ENCODE data around the gene HS6ST3. TPM values are rescaled to one million over a fixed set of nuclear protein-coding genes. Genes with fewer than 3 reads are reported as not detected.

Gene HS6ST3
- total RNA-seq, 2 donors from 2014 or later, result 0.02 to 0.13 TPM

- TF ChIP-seq CTCF (IDR thresholded peaks at IDR 0.05), result no peak
- intact Hi-C loops (cut with DNase I), result no loop called here
- no peaks in the 10 kb centered on the region for H3K9me3 ChIP-seq
- no peak overlapping the region for H3K9ac ChIP-seq (ENCODE audit: low read depth in 2 of 2, low read length in 2 of 2)
- DNase-seq, result no peak
- H3K27ac ChIP-seq, result no peak overlapping the region
- H3K4me1 ChIP-seq, result no peaks in the 10 kb centered on the region
- H3K36me3 ChIP-seq, result no peaks in the 10 kb centered on the region
- H3K4me3 ChIP-seq, result no peak overlapping the region
- no peaks in the 10 kb centered on the region for H3K27me3 ChIP-seq
Measured at GRCh38 chr13:96728463-96728862, 638.6 kb downstream of the HS6ST3 start.

GRCh38 chr13:96730676-96731075 lies 640.8 kb downstream of the HS6ST3 start:
- Histone ChIP-seq H3K4me1 (no peaks in the 10 kb centered on the region), H3K9ac (ENCODE audit: low read depth in 2 of 2, low read length in 2 of 2) (no peak overlapping the region)

GRCh38 chr13:96734499-96734898 lies 644.6 kb downstream of the HS6ST3 start:
- H3K9ac ChIP-seq (ENCODE audit: low read depth in 2 of 2, low read length in 2 of 2), result no peak overlapping the region
- intact Hi-C loops (cut with DNase I), result no loop called here
- no peak overlapping the region for H3K27ac ChIP-seq
- H3K27me3 ChIP-seq, result no peaks in the 10 kb centered on the region
- no peaks in the 10 kb centered on the region for H3K36me3 ChIP-seq
- no peak for DNase-seq
- H3K4me3 ChIP-seq, result no peak overlapping the region
- no peaks in the 10 kb centered on the region for H3K4me1 ChIP-seq
- H3K9me3 ChIP-seq, result no peaks in the 10 kb centered on the region
- TF ChIP-seq CTCF (IDR thresholded peaks at IDR 0.05), result no peak

More at GRCh38 chr13:96730676-96731075, 640.8 kb downstream of the HS6ST3 start:
- intact Hi-C loops (cut with DNase I), result no loop called here
- Histone ChIP-seq H3K27ac (no peak overlapping the region), H3K36me3 (no peaks in the 10 kb centered on the region), H3K27me3 (no peaks in the 10 kb centered on the region), H3K9me3 (no peaks in the 10 kb centered on the region), H3K4me3 (no peak overlapping the region)
- no peak for DNase-seq
- no peak for TF ChIP-seq CTCF (IDR thresholded peaks at IDR 0.05)

DNA sequence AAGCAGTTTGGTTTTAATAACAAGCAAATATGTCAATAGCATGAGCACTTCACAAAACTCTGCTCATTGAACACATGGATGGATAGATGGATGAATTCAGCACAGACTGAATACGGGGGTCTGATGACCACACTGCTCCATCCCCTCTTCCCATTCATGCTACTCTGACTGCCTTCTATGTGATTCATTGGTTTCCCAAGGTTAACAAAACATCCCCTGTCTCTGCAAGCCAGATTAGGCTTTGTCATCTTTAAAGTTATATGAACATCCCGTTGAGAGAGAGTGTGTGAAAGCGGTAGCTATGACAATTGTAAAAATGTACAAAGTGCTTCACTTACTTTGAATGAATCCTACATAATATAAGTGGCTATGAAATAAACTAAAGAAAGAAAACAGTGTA lies 651.9 kb downstream of the HS6ST3 start:
- no peak for DNase-seq
- no peaks in the 10 kb centered on the region for H3K27me3 ChIP-seq
- H3K4me1 ChIP-seq, result no peaks in the 10 kb centered on the region
- intact Hi-C loops (cut with DNase I), result no loop called here
- TF ChIP-seq CTCF (IDR thresholded peaks at IDR 0.05), result no peak
- no peaks in the 10 kb centered on the region for H3K9me3 ChIP-seq
- no peaks in the 10 kb centered on the region for H3K36me3 ChIP-seq
- no peak overlapping the region for H3K27ac ChIP-seq
- H3K4me3 ChIP-seq, result no peak overlapping the region
- no peak overlapping the region for H3K9ac ChIP-seq (ENCODE audit: low read depth in 2 of 2, low read length in 2 of 2)

GRCh38 chr13:96743296-96744089 lies 653.6 kb downstream of the HS6ST3 start:
- no peaks in the 10 kb centered on the region for H3K27me3 ChIP-seq
- H3K4me1 ChIP-seq, result no peaks in the 10 kb centered on the region
- no peak for TF ChIP-seq CTCF (IDR thresholded peaks at IDR 0.05)
- no peaks in the 10 kb centered on the region for H3K9me3 ChIP-seq
- DNase-seq, result no peak
- H3K4me3 ChIP-seq, result no peak overlapping the region
- H3K36me3 ChIP-seq, result no peaks in the 10 kb centered on the region
- no peak overlapping the region for H3K27ac ChIP-seq
- H3K9ac ChIP-seq (ENCODE audit: low read depth in 2 of 2, low read length in 2 of 2), result no peak overlapping the region
- intact Hi-C loops (cut with DNase I), result no loop called here

All from colonic mucosa (tissue), 4 donors.